Measurements from ENCODE around the gene TUBGCP2.

DNA sequence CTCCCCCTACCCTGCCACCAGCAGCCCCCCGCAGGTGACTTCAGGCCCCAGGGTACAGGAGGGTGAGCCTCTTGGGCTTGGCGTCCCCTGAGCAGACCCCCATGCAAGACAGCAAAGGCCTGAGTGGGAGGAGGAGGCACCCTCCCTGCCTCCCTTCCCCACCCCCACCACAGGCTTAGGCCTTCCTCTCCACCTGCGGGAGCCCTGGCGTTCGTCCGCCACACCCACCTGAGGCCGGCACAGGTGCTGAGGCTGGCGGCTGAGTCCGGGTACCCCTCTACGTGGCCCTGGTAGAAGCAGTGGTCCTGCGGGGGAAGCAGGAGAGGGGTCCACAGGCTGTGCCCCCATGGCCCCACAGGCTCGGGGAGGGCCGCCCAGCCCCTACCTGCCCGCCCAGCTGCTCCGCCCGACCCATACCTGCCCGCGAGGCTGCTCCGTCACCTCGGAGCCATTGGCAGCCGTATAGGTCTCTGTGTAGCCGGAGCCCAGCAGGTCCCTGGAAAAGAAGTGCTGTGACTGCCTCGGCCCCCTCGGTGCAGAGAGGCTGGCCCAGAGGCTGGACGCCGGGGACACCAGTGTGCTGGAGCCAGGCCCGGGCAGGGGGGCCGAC is 35.0 kb downstream of the TUBGCP2 start:
- TF ChIP-seq CTCF (IDR thresholded peaks at IDR 0.05; ENCODE audit: borderline replicate concordance, extremely low read depth, low read length, poor library complexity, severe bottlenecking) (no peak), EZH2 (IDR thresholded peaks at IDR 0.05; ENCODE audit: borderline replicate concordance, low read depth, low read length, severe bottlenecking) (no peak)
